MM.1S (cell line): Measurements from ENCODE around the gene TAS2R40.

ENCODE experiments used
- DNase-seq: peaks from one replicate; pipeline ENCODE4 v3.0.0-alpha.2; 2015
- H2AFZ ChIP-seq: fragments of 300-600 bp; sonication (generic); 2 replicates; pipeline ENCODE4 v1.6.0; 2016; ENCODE audit warnings: antibody characterized with exemption, low read length
- H3F3A ChIP-seq: fragments of 300-600 bp; sonication (generic); 2 replicates; pipeline ENCODE4 v1.6.1; 2016; ENCODE audit warnings: mild to moderate bottlenecking, antibody characterized with exemption, low read length, moderate library complexity, mixed read lengths; ENCODE audit not compliant: insufficient read depth
- H3K27ac ChIP-seq: fragments of 300-600 bp; sonication (generic); 2 replicates; pipeline ENCODE4 v1.5.1; 2016; ENCODE audit warnings: mild to moderate bottlenecking, low read length
- H3K27me3 ChIP-seq: fragments of 300-600 bp; sonication (generic); replicated peaks from 2 replicates; pipeline ENCODE4 v1.6.0; 2016; ENCODE audit warnings: low read length; ENCODE audit not compliant: insufficient read depth
- H3K36me3 ChIP-seq: fragments of 300-600 bp; sonication (generic); replicated peaks from 2 replicates; pipeline ENCODE4 v1.6.1; 2016; ENCODE audit warnings: mild to moderate bottlenecking, low read length, mixed read lengths; ENCODE audit not compliant: insufficient read depth
- H3K4me1 ChIP-seq: fragments of 300-600 bp; sonication (generic); 2 replicates; pipeline ENCODE4 v1.6.1; 2016; ENCODE audit warnings: low read length, mixed read lengths
- H3K4me2 ChIP-seq: fragments of 300-600 bp; sonication (generic); 2 replicates; pipeline ENCODE4 v1.6.0; 2016; ENCODE audit warnings: low read depth, low read length
- H3K4me3 ChIP-seq: fragments of 300-600 bp; sonication (generic); 2 replicates; pipeline ENCODE4 v1.5.1; 2016; ENCODE audit warnings: low read length, mixed read lengths
- H3K79me2 ChIP-seq: fragments of 300-600 bp; sonication (generic); 2 replicates; pipeline ENCODE4 v1.6.1; 2016; ENCODE audit warnings: mixed run types, low read length, mixed read lengths
- H3K9ac ChIP-seq: fragments of 300-600 bp; sonication (generic); 2 replicates; pipeline ENCODE4 v1.6.1; 2016; ENCODE audit warnings: low read length, mixed read lengths
- H3K9me2 ChIP-seq: fragments of 300-600 bp; sonication (generic); replicated peaks from 2 replicates; pipeline ENCODE4 v1.6.1; 2016; ENCODE audit warnings: mild to moderate bottlenecking, low read length, mixed read lengths; ENCODE audit not compliant: insufficient read depth
- H3K9me3 ChIP-seq: fragments of 300-600 bp; sonication (generic); replicated peaks from 2 replicates; pipeline ENCODE4 v1.6.1; 2016; ENCODE audit warnings: mild to moderate bottlenecking, low read length, mixed read lengths; ENCODE audit not compliant: insufficient read depth
- H4K20me1 ChIP-seq: fragments of 300-600 bp; sonication (generic); 2 replicates; pipeline ENCODE4 v1.6.1; 2016; ENCODE audit warnings: mild to moderate bottlenecking, low read length, moderate library complexity, mixed read lengths; ENCODE audit not compliant: insufficient read depth
- CTCF ChIP-seq: fragments of 300-600 bp; sonication (generic); IDR thresholded peaks from 2 replicates; pipeline ENCODE4 v1.5.1; 2016; ENCODE audit warnings: antibody characterized with exemption, low read length, mixed read lengths
- EZH2 ChIP-seq: fragments of 300-600 bp; sonication (generic); optimal IDR thresholded peaks from 2 replicates; pipeline ENCODE3; 2017; ENCODE audit warnings: low read depth, mild to moderate bottlenecking, antibody characterized with exemption, low read length, mixed read lengths
- EZH2phosphoT487 ChIP-seq: fragments of 300-600 bp; sonication (generic); IDR thresholded peaks from 2 replicates; pipeline ENCODE4 v1.6.1; 2018; ENCODE audit warnings: antibody characterized with exemption, low read length

Gene TAS2R40

GRCh38 chr7:143233816-143234532 lies 12.1 kb downstream of the TAS2R40 start:
- Histone ChIP-seq H3K9me3 (no peaks in the 10 kb centered on the region), H3K27me3 (no peaks in the 10 kb centered on the region), H3K79me2 (no peaks in the 10 kb centered on the region), H3K4me1 (no peaks in the 10 kb centered on the region), H3K9ac (no peak overlapping the region), H3K4me3 (no peak overlapping the region), H4K20me1 (no peaks in the 10 kb centered on the region), H3K4me2 (no peak overlapping the region), H3K9me2 (no peaks in the 10 kb centered on the region), H3K27ac (no peak overlapping the region), H2AFZ (no peak overlapping the region), H3K36me3 (no peaks in the 10 kb centered on the region), H3F3A (no peaks in the 10 kb centered on the region)
- no peak for DNase-seq
- TF ChIP-seq EZH2phosphoT487, result no peak
- TF ChIP-seq EZH2, result no peak
- no peak for TF ChIP-seq CTCF

- TF ChIP-seq EZH2phosphoT487 (no peak), CTCF (no peak), EZH2 (no peak)
- H3K79me2 ChIP-seq, result no peaks in the 10 kb centered on the region
- DNase-seq, result no peak
- H3K4me3 ChIP-seq, result no peak overlapping the region
- H2AFZ ChIP-seq, result no peak overlapping the region
- no peaks in the 10 kb centered on the region for H3K9me3 ChIP-seq
- H4K20me1 ChIP-seq, result no peaks in the 10 kb centered on the region
- no peak overlapping the region for H3K4me2 ChIP-seq
- no peaks in the 10 kb centered on the region for H3K27me3 ChIP-seq
- H3K4me1 ChIP-seq, result no peaks in the 10 kb centered on the region
- H3K9ac ChIP-seq, result no peak overlapping the region
- H3K27ac ChIP-seq, result no peak overlapping the region
- H3K36me3 ChIP-seq, result no peaks in the 10 kb centered on the region
- H3F3A ChIP-seq, result no peaks in the 10 kb centered on the region
- H3K9me2 ChIP-seq, result no peaks in the 10 kb centered on the region
Observed at GRCh38 chr7:143234533-143234875, 12.7 kb downstream of the TAS2R40 start.

- H3K36me3 ChIP-seq, result no peaks in the 10 kb centered on the region
- no peaks in the 10 kb centered on the region for H3K9me2 ChIP-seq
- no peaks in the 10 kb centered on the region for H4K20me1 ChIP-seq
- no peaks in the 10 kb centered on the region for H3K79me2 ChIP-seq
- no peaks in the 10 kb centered on the region for H3K4me1 ChIP-seq
- TF ChIP-seq EZH2 (no peak), CTCF (no peak), EZH2phosphoT487 (no peak)
- no peak overlapping the region for H2AFZ ChIP-seq
- no peak overlapping the region for H3K9ac ChIP-seq
- no peak overlapping the region for H3K4me2 ChIP-seq
- no peaks in the 10 kb centered on the region for H3K9me3 ChIP-seq
- H3K4me3 ChIP-seq, result no peak overlapping the region
- H3K27me3 ChIP-seq, result no peaks in the 10 kb centered on the region
- no peak for DNase-seq
- no peak overlapping the region for H3K27ac ChIP-seq
- H3F3A ChIP-seq, result no peaks in the 10 kb centered on the region
Observed at GRCh38 chr7:143235561-143235960, 13.7 kb downstream of the TAS2R40 start.
